Neural progenitor cell (in vitro differentiated cells): Measurements from ENCODE around the gene RAP1A.

ENCODE experiments used
- CTCF ChIP-seq: fragments of 200-600 bp; sonication (generic); IDR thresholded peaks from 2 replicates; pipeline ENCODE4 v1.5.1; 2017; ENCODE audit warnings: antibody characterized with exemption, mild to moderate bottlenecking
- EZH2 ChIP-seq: fragments of 200-600 bp; sonication (generic); IDR thresholded peaks from 2 replicates; pipeline ENCODE4 v1.6.1; 2017; ENCODE audit warnings: antibody characterized with exemption, mild to moderate bottlenecking, moderate library complexity
- EZH2phosphoT487 ChIP-seq: fragments of 200-600 bp; sonication (generic); IDR thresholded peaks from 2 replicates; pipeline ENCODE4 v1.6.1; 2017; ENCODE audit warnings: antibody characterized with exemption

- TF ChIP-seq CTCF (no peak), EZH2 (no peak), EZH2phosphoT487 (no peak)
These were observed 45.1 kb downstream of the RAP1A start for GRCh38 chr1:111664652-111665051.
